GM12864 (cell line): ENCODE measurements around the gene CPSF6.

ENCODE experiments used
- DNase-seq: peaks from one replicate; pipeline ENCODE4 v3.0.0-alpha.2; 2011; ENCODE audit warnings: low read depth
- H3K4me3 ChIP-seq: 2 replicates; pipeline ENCODE4 v1.5.1; 2011; ENCODE audit warnings: mild to moderate bottlenecking, low read depth, low read length, control low read depth
- TF ChIP-seq, protein P1 (sequence below): IDR thresholded peaks from 2 replicates; pipeline ENCODE4 v1.5.1; 2011; ENCODE audit warnings: low read depth, mild to moderate bottlenecking, moderate library complexity, low read length, control low read depth, inconsistent platforms; ENCODE audit errors: missing control alignments

The CPSF6 gene

DNA sequence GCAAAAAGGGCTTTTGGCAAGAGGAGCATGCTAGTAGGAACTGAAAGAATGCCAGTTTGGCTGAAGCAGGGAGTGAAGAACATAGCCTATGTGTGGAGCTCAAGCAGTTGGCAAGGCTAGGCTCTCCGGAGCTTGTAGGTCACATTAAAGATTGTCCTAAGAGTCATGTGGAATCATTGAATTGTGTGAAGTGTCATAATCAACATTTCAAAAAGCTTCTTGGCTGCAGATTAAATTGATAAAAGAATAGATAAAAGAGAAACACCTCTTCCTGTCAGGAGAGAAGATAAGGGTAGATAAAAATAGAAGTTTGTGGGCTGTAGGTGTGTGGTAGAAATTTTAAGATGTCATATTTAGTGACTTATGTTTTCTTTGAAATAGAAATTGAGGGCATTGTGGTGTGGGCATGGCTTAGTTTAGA is 36.1 kb downstream of the CPSF6 start:
- no peak overlapping the region for H3K4me3 ChIP-seq
- DNase-seq, result no peak
- TF ChIP-seq, protein P1, sequence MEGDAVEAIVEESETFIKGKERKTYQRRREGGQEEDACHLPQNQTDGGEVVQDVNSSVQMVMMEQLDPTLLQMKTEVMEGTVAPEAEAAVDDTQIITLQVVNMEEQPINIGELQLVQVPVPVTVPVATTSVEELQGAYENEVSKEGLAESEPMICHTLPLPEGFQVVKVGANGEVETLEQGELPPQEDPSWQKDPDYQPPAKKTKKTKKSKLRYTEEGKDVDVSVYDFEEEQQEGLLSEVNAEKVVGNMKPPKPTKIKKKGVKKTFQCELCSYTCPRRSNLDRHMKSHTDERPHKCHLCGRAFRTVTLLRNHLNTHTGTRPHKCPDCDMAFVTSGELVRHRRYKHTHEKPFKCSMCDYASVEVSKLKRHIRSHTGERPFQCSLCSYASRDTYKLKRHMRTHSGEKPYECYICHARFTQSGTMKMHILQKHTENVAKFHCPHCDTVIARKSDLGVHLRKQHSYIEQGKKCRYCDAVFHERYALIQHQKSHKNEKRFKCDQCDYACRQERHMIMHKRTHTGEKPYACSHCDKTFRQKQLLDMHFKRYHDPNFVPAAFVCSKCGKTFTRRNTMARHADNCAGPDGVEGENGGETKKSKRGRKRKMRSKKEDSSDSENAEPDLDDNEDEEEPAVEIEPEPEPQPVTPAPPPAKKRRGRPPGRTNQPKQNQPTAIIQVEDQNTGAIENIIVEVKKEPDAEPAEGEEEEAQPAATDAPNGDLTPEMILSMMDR, result no peak

DNA sequence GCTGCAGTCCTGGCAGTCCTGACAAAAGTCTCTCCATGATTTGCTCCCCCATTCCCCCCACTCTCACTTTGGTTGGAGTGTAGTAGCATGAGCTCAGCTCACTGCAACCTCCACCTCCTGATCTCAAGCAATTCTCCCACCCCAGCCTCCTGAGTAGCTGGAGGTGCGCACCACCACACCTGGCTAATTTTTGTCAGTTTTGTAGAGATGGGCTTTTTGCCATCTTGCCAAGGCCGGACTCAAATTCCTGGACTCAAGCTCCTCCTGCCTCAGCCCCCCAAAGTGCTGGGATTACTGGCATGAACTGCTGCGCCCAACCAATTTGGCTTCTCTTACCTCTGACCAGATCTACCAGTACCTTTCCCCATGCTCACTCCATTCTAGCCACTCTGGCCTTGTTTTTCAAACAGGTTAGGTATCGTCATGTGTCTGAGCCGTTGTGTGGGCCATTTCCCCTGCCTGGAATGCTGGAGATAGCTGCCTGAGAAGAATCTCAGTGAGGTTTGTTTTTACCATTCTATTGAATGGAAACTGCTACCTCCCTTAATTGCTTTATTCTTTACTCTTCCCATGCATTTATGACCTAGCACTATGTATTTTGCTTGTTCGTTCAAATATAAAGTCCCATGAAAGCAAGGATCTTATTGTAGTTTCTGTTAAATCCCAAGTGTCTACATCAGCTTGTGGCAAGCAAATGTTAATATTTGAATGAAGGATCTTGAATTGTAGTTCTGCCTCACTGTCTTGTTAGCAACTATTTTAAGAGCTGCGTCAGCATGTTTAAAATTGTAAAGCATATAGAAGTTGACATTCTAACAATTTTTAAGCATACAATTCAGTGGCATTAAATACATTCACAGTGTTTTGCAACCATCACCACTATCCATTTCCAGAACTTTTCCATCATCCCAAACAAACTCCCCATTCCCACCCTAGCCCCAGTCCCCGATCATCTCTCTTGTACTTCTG is 39.7 kb downstream of the CPSF6 start:
- H3K4me3 ChIP-seq, result no peak overlapping the region
- DNase-seq, result no peak
- TF ChIP-seq, protein P1, result no peak

DNA sequence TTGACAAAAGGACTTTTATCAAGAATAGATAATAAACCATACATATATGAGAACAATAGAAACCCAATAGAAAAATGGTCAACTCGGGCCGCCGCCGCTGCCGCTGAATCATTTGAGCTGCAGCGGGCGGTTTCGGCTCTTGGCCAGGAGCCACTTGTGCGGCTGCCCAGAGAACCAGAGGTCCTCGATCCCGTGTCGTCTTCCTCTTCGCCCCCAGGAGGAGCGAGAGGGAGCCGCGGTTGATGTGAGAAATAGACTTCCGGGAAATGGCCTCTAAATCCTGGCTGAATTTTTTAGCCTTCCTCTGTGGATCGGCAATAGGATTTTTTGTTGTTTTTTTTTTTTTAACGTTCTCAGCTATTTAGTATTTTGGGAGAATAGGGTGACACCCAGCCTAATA is 44.8 kb downstream of the CPSF6 start:
- no peak overlapping the region for H3K4me3 ChIP-seq
- DNase-seq, result no peak
- TF ChIP-seq, protein P1, result no peak

DNA sequence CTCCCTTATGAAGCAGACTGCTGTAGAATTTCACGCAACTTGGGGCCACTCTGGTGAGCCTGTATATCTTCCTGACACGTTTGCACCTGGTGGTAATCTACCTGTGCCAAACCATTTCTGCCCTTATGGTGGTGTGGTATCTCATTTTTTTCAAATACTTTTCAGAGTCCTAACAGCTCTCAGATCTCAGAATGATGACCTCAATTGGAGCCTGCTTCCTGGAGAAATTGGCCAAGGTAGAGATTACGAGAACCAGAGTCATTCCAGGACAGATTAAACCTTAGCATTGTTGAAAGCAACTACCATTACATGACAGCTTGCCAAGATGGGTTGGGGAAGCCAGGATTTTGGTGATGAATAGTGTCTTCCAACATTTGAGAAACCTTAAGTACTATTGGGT is 48.2 kb downstream of the CPSF6 start:
- TF ChIP-seq, protein P1, result no peak
- no peak for DNase-seq

DNA sequence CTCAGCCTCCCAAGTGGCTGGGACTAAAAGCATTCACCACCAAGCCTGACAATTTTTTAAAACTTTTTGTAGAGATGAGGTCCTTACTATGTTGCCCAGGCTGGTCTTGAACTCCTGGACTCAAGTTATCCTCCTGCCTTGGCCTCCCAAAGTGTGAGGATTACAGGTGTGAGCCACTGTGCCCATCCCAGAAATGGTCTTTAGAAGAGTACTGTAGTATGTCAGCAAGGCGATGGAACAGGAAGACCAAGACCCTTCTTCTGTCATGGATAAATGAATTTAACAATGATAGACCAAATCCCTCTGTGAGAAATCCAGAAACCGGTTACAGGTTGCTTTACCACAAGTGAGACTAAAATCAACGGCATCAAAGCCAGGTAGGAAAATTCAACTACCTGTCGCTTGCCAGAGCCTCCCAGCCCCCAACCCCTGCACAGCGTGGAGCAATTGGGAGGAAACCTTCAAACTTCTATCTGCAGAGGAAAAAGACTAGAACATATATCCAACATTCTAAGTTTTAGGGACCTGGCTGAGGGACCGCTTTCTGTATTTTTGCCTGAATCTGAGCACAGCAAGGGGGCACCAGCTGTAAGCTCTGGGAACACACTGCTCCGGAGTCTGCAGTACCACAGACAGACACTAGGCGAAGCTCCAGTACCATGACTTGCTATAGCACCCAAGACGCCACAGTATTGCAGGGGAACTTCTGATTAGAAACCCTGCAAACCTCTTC is 51.3 kb downstream of the CPSF6 start:
- H3K4me3 ChIP-seq, result no peak overlapping the region
- TF ChIP-seq, protein P1, result peak; percentile 99
- peak; percentile 61 for DNase-seq

More for the DNA sequence above, 48.2 kb downstream of the CPSF6 start:
- H3K4me3 ChIP-seq, result no peak overlapping the region

DNA sequence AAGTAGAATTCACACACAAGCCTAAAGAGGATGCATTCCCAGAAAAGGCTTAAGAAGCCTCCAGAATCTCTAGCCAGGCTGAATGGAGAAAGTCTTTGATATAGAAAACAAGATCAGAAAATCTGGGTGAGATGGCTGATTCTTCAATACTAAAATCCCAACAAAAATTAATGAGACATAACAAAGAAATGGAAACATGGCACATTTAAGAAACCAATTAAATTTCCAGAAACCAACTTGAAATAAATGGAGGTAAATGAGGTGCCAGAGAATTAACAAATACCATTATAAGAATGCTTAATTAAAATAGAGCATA is 51.9 kb downstream of the CPSF6 start:
- TF ChIP-seq, protein P1, result no peak
- H3K4me3 ChIP-seq, result no peak overlapping the region
- no peak for DNase-seq
